Measurements from ENCODE around the gene DENND1A. TPM values are rescaled to one million over a fixed set of nuclear protein-coding genes. Genes with fewer than 3 reads are reported as not detected.

Gene DENND1A
- polyA plus RNA-seq, 2 of the 4 experiments (the other 2 are of a cell fraction) = 15.1 to 21.9 TPM

- CTCF ChIA-PET = no interaction called here
- POLR2A ChIA-PET = interaction anchor here (0.6 kb wide), 1 partner anchor 11 kb away, joined by 6 read pairs; no protein-coding TSS in a partner anchor
- Histone ChIP-seq H3K27ac (no peak overlapping the region), H3K4me3 (no peak overlapping the region), H3K4me2 (no peak overlapping the region), H3K4me1 (no peaks in the 10 kb centered on the region), H3K9me3 (no peaks in the 10 kb centered on the region)
- WGBS (ENCODE audit: missing lambda C conversion rate) = 86% methylated on average over 14 of the region's 14 CpGs
- FAIRE-seq (no peak), DNase-seq (ENCODE audit: low read depth in 1 of 2, low spot score in 1 of 2) (no peak), ATAC-seq (no peak; a peak in 1 of 6 replicates)
- no peak for TF ChIP-seq CBX2 (IDR thresholded peaks at IDR 0.05; ENCODE audit: borderline replicate concordance, low read depth)
- TF ChIP-seq NR3C1 (IDR thresholded peaks at IDR 0.05) = no peak
- no peak for TF ChIP-seq JUN (IDR thresholded peaks at IDR 0.05)
- no peak for TF ChIP-seq ZSCAN20 (CRISPR knock-in tag; IDR thresholded peaks at IDR 0.05)
Measured at GRCh38 chr9:123472862-123473614, 456.9 kb downstream of the DENND1A start.

- DNase-seq (ENCODE audit: low read depth in 1 of 2, low spot score in 1 of 2) = no peak
- WGBS (ENCODE audit: missing lambda C conversion rate) = 81% methylated on average over 12 of the region's 12 CpGs
Measured at GRCh38 chr9:123471843-123472570, 457.9 kb downstream of the DENND1A start.

GRCh38 chr9:123470991-123471770 is 458.7 kb downstream of the DENND1A start:
- ChIA-PET CTCF (interaction anchor here (1.0 to 1.4 kb wide), 3 partner anchors 7 to 15 kb away, joined by 3 read pairs; no protein-coding TSS in a partner anchor), POLR2A (no interaction called here)
- no peak overlapping the region for H3K4me3 ChIP-seq
- no peaks in the 10 kb centered on the region for H3K9me3 ChIP-seq
- no peak overlapping the region for H3K4me2 ChIP-seq
- DNase-seq (ENCODE audit: low read depth in 1 of 2, low spot score in 1 of 2) (no peak), ATAC-seq (no peak), FAIRE-seq (no peak)
- 92% methylated on average over 21 of the region's 21 CpGs for WGBS (ENCODE audit: missing lambda C conversion rate)
- no peak overlapping the region for H3K27ac ChIP-seq
- H3K4me1 ChIP-seq = peaks cover 9% of the 10 kb centered on the region; the same call in 1 of the 3 replicates
- TF ChIP-seq PHF8 (IDR thresholded peaks at IDR 0.05; ENCODE audit: borderline replicate concordance, low read depth) (no peak), EHMT2 (IDR thresholded peaks at IDR 0.05; ENCODE audit: low read depth) (no peak), CBX8 (IDR thresholded peaks at IDR 0.05) (no peak), HDAC2 (IDR thresholded peaks at IDR 0.05) (no peak), RFX5 (IDR thresholded peaks at IDR 0.05) (no peak), ATOH8 (CRISPR knock-in tag; IDR thresholded peaks at IDR 0.05; ENCODE audit: low read depth) (no peak), ZFP36 (IDR thresholded peaks at IDR 0.05; ENCODE audit: borderline replicate concordance, partially characterized antibody) (no peak), ESRRA (IDR thresholded peaks at IDR 0.05; ENCODE audit: borderline replicate concordance, low read length) (no peak), BCL3 (IDR thresholded peaks at IDR 0.05) (no peak), NFE2L2 (conservative IDR thresholded peaks at IDR 0.05; ENCODE audit: low read length) (no peak), MAX (IDR thresholded peaks at IDR 0.05) (no peak)

More at GRCh38 chr9:123471843-123472570, 457.9 kb downstream of the DENND1A start:
- H3K9me3 ChIP-seq = no peaks in the 10 kb centered on the region
- ATAC-seq = no peak
- FAIRE-seq = no peak
- ChIA-PET CTCF (interaction anchor here (1.0 to 1.4 kb wide), 3 partner anchors 8 to 14 kb away, joined by 3 read pairs; no protein-coding TSS in a partner anchor), POLR2A (no interaction called here)
- no peak overlapping the region for H3K4me3 ChIP-seq
- no peak overlapping the region for H3K27ac ChIP-seq
- H3K4me2 ChIP-seq = no peak overlapping the region
- peaks cover 7% of the 10 kb centered on the region; the same call in 1 of the 3 replicates for H3K4me1 ChIP-seq
- no peak for TF ChIP-seq ATOH8 (CRISPR knock-in tag; IDR thresholded peaks at IDR 0.05; ENCODE audit: low read depth)
- no peak for TF ChIP-seq MAZ (IDR thresholded peaks at IDR 0.05; ENCODE audit: borderline replicate concordance, low read depth, low read length)
- TF ChIP-seq TFCP2L1 (CRISPR knock-in tag; IDR thresholded peaks at IDR 0.05) = no peak
